Stimulated activated naive CD8-positive, alpha-beta T cell treated with anti-CD3 and anti-CD28 coated beads, Interleukin-15, amount 100 ng/mL, for 72 hours (primary cell): ENCODE results near the gene GATB.

ENCODE experiments used
- ATAC-seq: fragments of 150-1000 bp; cut with Tn5 transposase; 2 replicates; pipeline ENCODE4 v1.10.0; 2021; ENCODE audit warnings: mild to moderate bottlenecking, moderate library complexity
- DNase-seq, 2 donors: peaks; one replicate each; pipeline ENCODE4 v3.0.0; 2021 to 2022
- H3K27ac Mint-ChIP-seq, 2 donors: one replicate each; pipeline ENCODE4 v1.8.0; 2022; ENCODE audit warnings: mild to moderate bottlenecking in 2 of 2, mixed read lengths in 2 of 2, moderate library complexity in 2 of 2
- H3K27me3 Mint-ChIP-seq: one replicate; pipeline ENCODE4 v1.8.0; 2022; ENCODE audit warnings: mixed read lengths
- H3K4me1 Mint-ChIP-seq: one replicate; pipeline ENCODE4 v1.8.0; 2022; ENCODE audit warnings: mild to moderate bottlenecking, mixed read lengths
- H3K4me3 Mint-ChIP-seq, 2 donors: one replicate each; pipeline ENCODE4 v1.8.0; 2022; ENCODE audit warnings: mild to moderate bottlenecking in 2 of 2, mixed read lengths in 2 of 2, moderate library complexity in 1 of 2
- H3K9me3 Mint-ChIP-seq, 2 donors: one replicate each; pipeline ENCODE4 v1.8.0; 2022; ENCODE audit warnings: mixed read lengths in 2 of 2

The GATB gene

GRCh38 chr4:151725087-151725486 is 35.7 kb downstream of the GATB start:
- Mint-ChIP-seq H3K9me3 (no peaks in the 10 kb centered on the region), H3K4me3 (no peak overlapping the region), H3K27ac (peak overlapping the region in 1 of 2 donors; percentile 19), H3K27me3 (no peaks in the 10 kb centered on the region), H3K4me1 (peaks cover 12% of the 10 kb centered on the region)
- no peak for DNase-seq
- no peak for ATAC-seq

DNA sequence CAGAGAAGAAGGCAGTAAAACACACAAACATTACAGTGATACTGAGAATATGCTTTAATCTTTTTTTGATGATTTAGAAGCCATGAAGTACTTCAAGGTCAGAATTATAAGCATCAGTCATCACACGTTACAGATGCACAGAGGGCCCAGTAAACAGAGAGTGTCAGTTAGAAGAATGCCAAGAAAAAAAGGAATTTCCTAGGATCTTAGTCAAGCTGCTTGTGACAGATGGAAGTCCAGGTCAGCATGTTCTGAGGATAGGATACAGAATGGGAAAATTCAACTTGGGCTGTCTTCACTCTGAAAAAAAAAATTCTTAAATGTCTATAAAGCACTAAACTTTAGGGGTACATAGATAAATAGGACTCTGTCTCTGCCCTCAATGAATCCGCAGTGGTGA is 38.9 kb downstream of the GATB start:
- DNase-seq (no peak), ATAC-seq (no peak)
- H3K4me3 Mint-ChIP-seq = no peak overlapping the region
- H3K4me1 Mint-ChIP-seq = no peaks in the 10 kb centered on the region
- no peaks in the 10 kb centered on the region for H3K27me3 Mint-ChIP-seq
- H3K9me3 Mint-ChIP-seq = no peaks in the 10 kb centered on the region
- no peak overlapping the region for H3K27ac Mint-ChIP-seq

GRCh38 chr4:151721466-151721865 is 39.3 kb downstream of the GATB start:
- DNase-seq = no peak
- no peak for ATAC-seq
- H3K9me3 Mint-ChIP-seq = no peaks in the 10 kb centered on the region
- no peak overlapping the region for H3K4me3 Mint-ChIP-seq
- no peaks in the 10 kb centered on the region for H3K27me3 Mint-ChIP-seq
- H3K27ac Mint-ChIP-seq = peak overlapping the region in 1 of 2 donors; percentile 22
- no peaks in the 10 kb centered on the region for H3K4me1 Mint-ChIP-seq

GRCh38 chr4:151719956-151720334 is 40.9 kb downstream of the GATB start:
- Mint-ChIP-seq H3K4me3 (no peak overlapping the region), H3K27ac (no peak overlapping the region), H3K4me1 (no peaks in the 10 kb centered on the region), H3K9me3 (no peaks in the 10 kb centered on the region), H3K27me3 (no peaks in the 10 kb centered on the region)
- DNase-seq (no peak), ATAC-seq (no peak)

GRCh38 chr4:151718984-151719955 is 41.5 kb downstream of the GATB start:
- DNase-seq = no peak
- Mint-ChIP-seq H3K4me1 (no peaks in the 10 kb centered on the region), H3K4me3 (no peak overlapping the region), H3K9me3 (no peaks in the 10 kb centered on the region), H3K27me3 (no peaks in the 10 kb centered on the region), H3K27ac (no peak overlapping the region)
- no peak for ATAC-seq

GRCh38 chr4:151717909-151718628 is 42.7 kb downstream of the GATB start:
- ATAC-seq (no peak), DNase-seq (no peak)
- no peak overlapping the region for H3K27ac Mint-ChIP-seq
- no peaks in the 10 kb centered on the region for H3K9me3 Mint-ChIP-seq
- H3K4me1 Mint-ChIP-seq = no peaks in the 10 kb centered on the region
- no peak overlapping the region for H3K4me3 Mint-ChIP-seq
- H3K27me3 Mint-ChIP-seq = no peaks in the 10 kb centered on the region

GRCh38 chr4:151717314-151717713 is 43.5 kb downstream of the GATB start:
- no peaks in the 10 kb centered on the region for H3K27me3 Mint-ChIP-seq
- ATAC-seq (no peak), DNase-seq (no peak)
- H3K4me3 Mint-ChIP-seq = no peak overlapping the region
- H3K9me3 Mint-ChIP-seq = no peaks in the 10 kb centered on the region
- H3K4me1 Mint-ChIP-seq = no peaks in the 10 kb centered on the region
- peak overlapping the region in 1 of 2 donors; percentile 69 for H3K27ac Mint-ChIP-seq

DNA sequence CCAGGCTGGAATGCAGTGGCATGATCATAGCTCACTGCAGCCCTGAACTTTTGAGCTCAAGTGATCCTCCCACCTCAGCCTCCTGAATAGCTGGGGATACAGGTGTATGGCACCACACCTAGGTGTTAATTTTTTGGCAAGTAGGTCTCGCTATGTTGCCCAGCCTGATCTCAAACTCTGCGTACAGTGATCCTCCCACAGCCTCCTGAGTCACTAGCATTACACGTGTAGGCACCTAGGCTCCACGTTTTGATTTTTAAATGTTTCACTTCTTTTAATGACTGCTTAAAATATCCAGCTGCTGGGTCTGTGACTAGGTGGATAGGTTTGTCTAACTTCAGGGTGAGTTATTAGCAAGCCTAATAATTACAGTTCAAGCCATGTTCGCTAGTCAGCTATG is 44.5 kb downstream of the GATB start:
- no peaks in the 10 kb centered on the region for H3K9me3 Mint-ChIP-seq
- no peak overlapping the region for H3K4me3 Mint-ChIP-seq
- no peak overlapping the region for H3K27ac Mint-ChIP-seq
- H3K27me3 Mint-ChIP-seq = no peaks in the 10 kb centered on the region
- no peaks in the 10 kb centered on the region for H3K4me1 Mint-ChIP-seq
- DNase-seq (no peak), ATAC-seq (no peak)

GRCh38 chr4:151715881-151716280 is 44.9 kb downstream of the GATB start:
- Mint-ChIP-seq H3K27me3 (no peaks in the 10 kb centered on the region), H3K27ac (no peak overlapping the region), H3K4me3 (no peak overlapping the region), H3K4me1 (no peaks in the 10 kb centered on the region), H3K9me3 (no peaks in the 10 kb centered on the region)
- ATAC-seq (no peak), DNase-seq (no peak)

DNA sequence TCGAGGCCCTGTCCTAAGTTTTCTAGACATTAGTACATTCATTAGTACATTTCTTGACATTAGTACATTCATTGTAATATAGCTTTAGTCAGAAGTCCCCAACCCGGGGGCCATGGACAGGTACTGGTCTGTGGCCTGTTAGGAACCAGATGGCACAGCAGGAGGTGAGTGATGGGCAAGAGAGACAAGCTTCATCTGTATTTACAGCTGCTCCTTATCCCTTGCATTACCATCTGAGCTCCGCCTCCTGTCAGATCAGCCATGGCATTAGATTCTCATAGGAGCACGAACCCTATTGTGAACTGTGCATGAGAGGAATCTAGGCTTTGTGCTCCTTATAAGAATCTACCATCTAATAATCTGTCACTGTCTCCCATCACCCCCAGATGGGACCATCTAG is 48.0 kb downstream of the GATB start:
- H3K9me3 Mint-ChIP-seq = no peaks in the 10 kb centered on the region
- no peak for DNase-seq
- H3K27ac Mint-ChIP-seq = no peak overlapping the region
- no peak overlapping the region for H3K4me3 Mint-ChIP-seq
- H3K27me3 Mint-ChIP-seq = no peaks in the 10 kb centered on the region
- ATAC-seq = no peak
- no peaks in the 10 kb centered on the region for H3K4me1 Mint-ChIP-seq

DNA sequence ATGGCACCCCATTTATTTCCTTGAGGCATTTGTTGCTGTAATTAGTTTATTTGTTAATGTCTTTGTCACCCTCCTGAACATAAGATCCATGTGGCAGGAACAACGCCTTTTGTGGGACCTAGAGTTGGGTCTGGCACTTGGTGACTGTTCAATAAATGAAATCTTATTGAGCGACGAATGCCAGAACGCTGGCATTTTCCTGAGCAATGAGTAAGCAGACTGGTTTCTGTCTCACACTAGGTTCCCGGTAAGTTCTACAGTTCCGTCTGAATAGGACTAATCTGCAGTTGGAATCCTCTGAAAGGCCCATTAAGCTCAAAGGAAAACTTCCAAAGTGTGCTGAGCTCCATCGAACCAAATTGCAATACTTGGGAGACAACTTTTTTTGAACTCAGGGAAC is 49.2 kb downstream of the GATB start:
- ATAC-seq (no peak), DNase-seq (no peak)
- H3K27ac Mint-ChIP-seq = no peak overlapping the region
- H3K4me3 Mint-ChIP-seq = no peak overlapping the region
- H3K9me3 Mint-ChIP-seq = no peaks in the 10 kb centered on the region
- H3K4me1 Mint-ChIP-seq = no peaks in the 10 kb centered on the region
- no peaks in the 10 kb centered on the region for H3K27me3 Mint-ChIP-seq

- Mint-ChIP-seq H3K4me1 (no peaks in the 10 kb centered on the region), H3K4me3 (no peak overlapping the region), H3K27ac (no peak overlapping the region), H3K27me3 (no peaks in the 10 kb centered on the region), H3K9me3 (no peaks in the 10 kb centered on the region)
- no peak for ATAC-seq
- DNase-seq = no peak
Observed at GRCh38 chr4:151709587-151709986, 51.2 kb downstream of the GATB start.

DNA sequence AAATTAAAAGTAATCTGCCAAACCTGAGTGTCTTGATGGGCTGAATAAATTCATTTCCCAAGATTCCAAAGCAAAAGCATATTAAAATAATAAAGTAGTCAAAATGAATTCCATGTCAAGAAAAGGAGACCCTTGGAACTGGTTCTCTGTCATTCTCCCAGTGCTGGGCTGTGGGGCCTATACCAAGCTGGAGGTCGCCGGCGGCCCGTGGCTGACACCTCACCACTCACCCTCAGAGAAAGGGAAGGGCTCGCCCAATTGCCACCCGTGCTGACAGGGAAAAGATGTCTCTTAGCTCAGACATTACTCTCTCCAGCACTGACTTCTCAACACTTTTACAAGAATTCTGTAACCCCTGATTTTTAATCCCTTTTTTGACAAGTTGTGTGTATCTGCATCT is 51.7 kb downstream of the GATB start:
- Mint-ChIP-seq H3K4me3 (no peak overlapping the region), H3K27ac (no peak overlapping the region), H3K9me3 (no peaks in the 10 kb centered on the region), H3K4me1 (no peaks in the 10 kb centered on the region), H3K27me3 (no peaks in the 10 kb centered on the region)
- DNase-seq (no peak), ATAC-seq (no peak)

DNA sequence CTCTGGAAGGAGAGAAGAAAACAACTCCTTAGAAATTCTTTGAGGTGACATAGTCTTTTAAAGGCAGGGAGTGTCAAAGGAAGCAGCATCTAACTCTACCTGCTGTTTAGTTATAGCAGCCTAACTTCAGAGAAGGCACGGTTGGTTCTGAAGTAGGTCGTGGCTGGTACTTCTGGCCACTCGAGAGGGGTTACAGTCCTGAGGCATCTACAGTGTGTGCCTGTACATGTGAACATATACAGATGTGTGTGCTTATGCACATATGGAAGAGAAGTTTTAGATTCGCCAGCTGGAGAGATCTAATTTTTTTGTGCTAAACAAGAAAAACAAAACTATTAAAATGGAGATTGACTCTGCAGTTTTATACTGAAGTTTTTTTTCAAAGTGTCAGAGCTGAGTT is 52.7 kb downstream of the GATB start:
- DNase-seq (no peak), ATAC-seq (no peak)
- Mint-ChIP-seq H3K9me3 (no peaks in the 10 kb centered on the region), H3K27ac (peak overlapping the region in 1 of 2 donors; percentile 81), H3K4me3 (no peak overlapping the region), H3K4me1 (no peaks in the 10 kb centered on the region), H3K27me3 (no peaks in the 10 kb centered on the region)

DNA sequence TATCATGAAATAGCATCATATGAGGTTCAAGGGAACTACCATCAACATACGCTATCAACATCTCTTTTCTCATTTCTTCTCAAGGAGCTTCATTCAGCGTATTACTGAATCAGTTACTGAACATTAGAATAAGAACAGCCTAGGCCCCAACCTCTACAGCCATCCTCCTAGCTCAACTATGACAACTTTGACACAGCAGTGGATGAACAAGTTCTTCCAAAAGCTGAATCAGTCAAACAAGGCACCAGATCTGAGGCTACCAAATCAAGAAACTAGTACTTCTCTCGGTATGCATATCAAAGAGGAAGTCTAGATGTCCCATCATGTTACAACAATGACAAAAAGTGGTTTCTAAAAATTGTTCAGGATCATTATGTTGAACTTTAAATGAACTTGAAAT is 57.4 kb downstream of the GATB start:
- H3K4me3 Mint-ChIP-seq = no peak overlapping the region
- no peaks in the 10 kb centered on the region for H3K4me1 Mint-ChIP-seq
- no peaks in the 10 kb centered on the region for H3K9me3 Mint-ChIP-seq
- H3K27ac Mint-ChIP-seq = no peak overlapping the region
- no peak for ATAC-seq
- no peak for DNase-seq
- H3K27me3 Mint-ChIP-seq = no peaks in the 10 kb centered on the region

DNA sequence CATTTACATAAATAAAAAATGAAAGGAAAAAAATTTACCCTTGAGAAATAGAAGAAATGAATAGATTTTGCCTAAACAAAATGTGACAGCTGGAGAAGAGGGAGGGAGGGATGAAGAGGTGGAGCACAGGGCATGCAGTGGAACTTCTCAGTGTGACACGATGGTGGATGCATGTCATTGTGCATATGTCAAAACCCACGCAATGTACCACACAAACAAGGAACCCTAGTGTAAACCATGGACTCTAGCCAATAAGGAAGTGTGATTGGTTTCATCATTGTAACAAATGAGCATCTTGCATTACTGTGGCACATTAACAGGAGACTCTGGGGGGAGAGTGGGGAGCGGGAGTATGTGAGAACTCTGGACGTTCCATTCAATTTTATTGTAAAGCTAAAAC is 58.6 kb downstream of the GATB start:
- DNase-seq (no peak), ATAC-seq (no peak)
- H3K27me3 Mint-ChIP-seq = no peaks in the 10 kb centered on the region
- H3K4me3 Mint-ChIP-seq = no peak overlapping the region
- no peaks in the 10 kb centered on the region for H3K4me1 Mint-ChIP-seq
- no peak overlapping the region for H3K27ac Mint-ChIP-seq
- H3K9me3 Mint-ChIP-seq = no peaks in the 10 kb centered on the region
